ENCODE measurements around the gene HOXD1. TPM values are rescaled to one million over a fixed set of nuclear protein-coding genes. Genes with fewer than 3 reads are reported as not detected.
A peak's percentile ranks its signal among the peaks of the same experiment; 100 is the strongest.

HOXD1 gene
- total RNA-seq, 5 donors from 2014 or later (not counting 1 experiment from before 2014, with no cell fraction given) = not detected

GRCh38 chr2:176149481-176149938 is 39.0 kb upstream of the HOXD1 start:
- WGBS (ENCODE audit: insufficient coverage) = 19% methylated on average over 20 of the region's 22 CpGs
- Mint-ChIP-seq H3K27me3 (peaks cover 78 to 93% of the 10 kb centered on the region in 2 donors), H3K36me3 (no peaks in the 10 kb centered on the region), H3K4me1 (peaks cover 4 to 12% (median 7%) of the 10 kb centered on the region in 3 donors), H3K4me3 (no peak overlapping the region), H3K27ac (no peak overlapping the region), H3K9me3 (no peaks in the 10 kb centered on the region)
- no peaks in the 10 kb centered on the region for H3K9me3 ChIP-seq
- H3K4me1 ChIP-seq (ENCODE audit: control insufficient read depth in 1 of 2, extremely low read depth in 1 of 2, insufficient read depth in 2 of 2, low read length in 2 of 2) = peaks cover 0 to 7% of the 10 kb centered on the region in 2 experiments
- H3K27me3 ChIP-seq (replicated peaks in 1 of 2; ENCODE audit: control insufficient read depth in 2 of 2, extremely low read depth in 1 of 2, insufficient read depth in 2 of 2, low read length in 1 of 2) = peaks cover 16 to 76% of the 10 kb centered on the region in 2 experiments
- no peak for ATAC-seq (replicated peaks in 1 of 4)
- H3K36me3 ChIP-seq (ENCODE audit: control insufficient read depth in 2 of 2, extremely low read depth in 1 of 2, insufficient read depth in 1 of 2, low read length in 1 of 2) = no peaks in the 10 kb centered on the region
- H3K4me3 ChIP-seq (ENCODE audit: control insufficient read depth in 1 of 2, extremely low read depth in 1 of 2, low read length in 1 of 2) = no peak overlapping the region
- POLR2A ChIA-PET = no interaction called here
- no peak overlapping the region for H3K27ac ChIP-seq (ENCODE audit: low read length)
- CTCF ChIA-PET = no interaction called here
- no peak for DNase-seq

DNA sequence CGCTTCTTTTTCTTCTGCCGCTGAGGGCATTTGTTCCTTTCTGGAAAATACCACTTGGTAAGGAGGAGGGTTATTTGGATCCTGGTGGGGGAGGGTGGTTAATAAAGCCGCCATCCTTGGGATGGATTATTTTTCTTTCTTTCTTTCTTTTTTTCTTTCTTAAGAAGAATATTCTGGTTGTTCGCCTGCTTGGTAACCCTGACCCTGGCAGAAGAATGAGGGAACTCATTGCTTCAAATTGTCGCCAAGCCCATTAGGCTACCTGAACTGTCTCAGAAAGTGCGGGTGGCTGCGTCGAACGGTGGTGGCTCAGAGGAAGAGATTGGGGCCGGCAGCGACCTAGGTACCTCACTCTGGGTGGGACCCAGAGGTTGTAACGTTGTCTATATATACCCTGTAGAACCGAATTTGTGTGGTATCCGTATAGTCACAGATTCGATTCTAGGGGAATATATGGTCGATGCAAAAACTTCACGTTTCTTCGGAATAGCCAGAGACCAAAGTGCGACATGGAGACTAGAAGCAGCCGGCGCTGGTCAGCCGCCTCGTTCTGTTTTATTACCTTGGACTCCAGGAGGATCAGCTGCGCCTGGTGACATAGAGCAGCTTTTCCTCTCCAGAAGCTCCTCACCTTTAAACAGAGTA is 38.4 kb upstream of the HOXD1 start:
- no peak overlapping the region for H3K4me3 Mint-ChIP-seq
- peak overlapping the region in 1 of 2 donors; percentile 50 for H3K27ac Mint-ChIP-seq
- 26% methylated on average over 15 of the region's 24 CpGs for WGBS (ENCODE audit: insufficient coverage)
- H3K4me1 Mint-ChIP-seq = peaks cover 4 to 12% (median 7%) of the 10 kb centered on the region in 3 donors
- CTCF ChIA-PET = no interaction called here
- H3K36me3 Mint-ChIP-seq = no peaks in the 10 kb centered on the region
- no peaks in the 10 kb centered on the region for H3K9me3 Mint-ChIP-seq
- Histone ChIP-seq H3K4me1 (ENCODE audit: control insufficient read depth in 1 of 2, extremely low read depth in 1 of 2, insufficient read depth in 2 of 2, low read length in 2 of 2) (peaks cover 0 to 7% of the 10 kb centered on the region in 2 experiments), H3K36me3 (ENCODE audit: control insufficient read depth in 2 of 2, extremely low read depth in 1 of 2, insufficient read depth in 1 of 2, low read length in 1 of 2) (no peaks in the 10 kb centered on the region), H3K4me3 (ENCODE audit: control insufficient read depth in 1 of 2, extremely low read depth in 1 of 2, low read length in 1 of 2) (no peak overlapping the region), H3K9me3 (no peaks in the 10 kb centered on the region), H3K27me3 (replicated peaks in 1 of 2; ENCODE audit: control insufficient read depth in 2 of 2, extremely low read depth in 1 of 2, insufficient read depth in 2 of 2, low read length in 1 of 2) (peaks cover 16 to 75% of the 10 kb centered on the region in 2 experiments), H3K27ac (ENCODE audit: low read length) (no peak overlapping the region)
- H3K27me3 Mint-ChIP-seq = peaks cover 78 to 92% of the 10 kb centered on the region in 2 donors
- no peak for DNase-seq
- POLR2A ChIA-PET = interaction anchor here in 1 of 2 donors (0.6 kb wide), 1 partner anchor 11 kb away, joined by 3 read pairs; no protein-coding TSS in a partner anchor
- ATAC-seq (replicated peaks in 1 of 4) = no peak

- WGBS (ENCODE audit: insufficient coverage) = 36% methylated on average over 11 of the region's 14 CpGs
- Histone ChIP-seq H3K27me3 (replicated peaks in 1 of 2; ENCODE audit: control insufficient read depth in 2 of 2, extremely low read depth in 1 of 2, insufficient read depth in 2 of 2, low read length in 1 of 2) (peaks cover 10 to 74% of the 10 kb centered on the region in 2 experiments), H3K4me1 (ENCODE audit: control insufficient read depth in 1 of 2, extremely low read depth in 1 of 2, insufficient read depth in 2 of 2, low read length in 2 of 2) (peaks cover 0 to 7% of the 10 kb centered on the region in 2 experiments), H3K27ac (ENCODE audit: low read length) (no peak overlapping the region), H3K36me3 (ENCODE audit: control insufficient read depth in 2 of 2, extremely low read depth in 1 of 2, insufficient read depth in 1 of 2, low read length in 1 of 2) (no peaks in the 10 kb centered on the region), H3K9me3 (no peaks in the 10 kb centered on the region), H3K4me3 (ENCODE audit: control insufficient read depth in 1 of 2, extremely low read depth in 1 of 2, low read length in 1 of 2) (no peak overlapping the region)
- peak overlapping the region in 1 of 2 donors; percentile 50 for H3K27ac Mint-ChIP-seq
- peaks cover 4 to 12% (median 7%) of the 10 kb centered on the region in 3 donors for H3K4me1 Mint-ChIP-seq
- ATAC-seq (replicated peaks in 1 of 4) = no peak
- no peak for DNase-seq
- H3K9me3 Mint-ChIP-seq = no peaks in the 10 kb centered on the region
- no peak overlapping the region for H3K4me3 Mint-ChIP-seq
- ChIA-PET POLR2A (interaction anchor here in 1 of 2 donors (0.6 kb wide), 2 partner anchors 10 kb away, joined by 3 to 7 read pairs; no protein-coding TSS in a partner anchor), CTCF (interaction anchor here in 1 of 2 donors (0.6 to 0.7 kb wide), 2 partner anchors 24 to 987 kb away, joined by 3 read pairs; no protein-coding TSS in a partner anchor)
- H3K27me3 Mint-ChIP-seq = peaks cover 78 to 92% of the 10 kb centered on the region in 2 donors
- no peaks in the 10 kb centered on the region for H3K36me3 Mint-ChIP-seq
Observed at GRCh38 chr2:176150584-176151441, 37.7 kb upstream of the HOXD1 start.

GRCh38 chr2:176151442-176152287 is 36.8 kb upstream of the HOXD1 start, which contains the start of gene HOXD4:
TSS of gene HOXD4 (plus strand) at chr2:176151550. CDS start at chr2:176151634, 84 bp downstream.
- Histone ChIP-seq H3K4me3 (ENCODE audit: control insufficient read depth in 1 of 2, extremely low read depth in 1 of 2, low read length in 1 of 2) (peak within 1 kb of the TSS in 1 of 2 donors; percentile 2), H3K27me3 (replicated peaks in 1 of 2; ENCODE audit: control insufficient read depth in 2 of 2, extremely low read depth in 1 of 2, insufficient read depth in 2 of 2, low read length in 1 of 2) (peaks cover 7 to 76% of the 10 kb centered on the region in 2 experiments), H3K4me1 (ENCODE audit: control insufficient read depth in 1 of 2, extremely low read depth in 1 of 2, insufficient read depth in 2 of 2, low read length in 2 of 2) (peaks cover 0 to 7% of the 10 kb centered on the region in 2 experiments), H3K9me3 (no peaks in the 10 kb centered on the region), H3K36me3 (ENCODE audit: control insufficient read depth in 2 of 2, extremely low read depth in 1 of 2, insufficient read depth in 1 of 2, low read length in 1 of 2) (no peaks in the 10 kb centered on the region), H3K27ac (ENCODE audit: low read length) (no peak within 1 kb of the TSS)
- WGBS (ENCODE audit: insufficient coverage) = 8% methylated on average over 42 of the region's 55 CpGs
- CTCF ChIA-PET = interaction anchor here (0.6 to 1.2 kb wide), 3 partner anchors 18 to 986 kb away, joined by 3 read pairs; no protein-coding TSS in a partner anchor
- DNase-seq = no peak
- H3K36me3 Mint-ChIP-seq = no peaks in the 10 kb centered on the region
- peaks cover 6 to 12% (median 7%) of the 10 kb centered on the region in 3 donors for H3K4me1 Mint-ChIP-seq
- H3K4me3 Mint-ChIP-seq = peak within 1 kb of the TSS in 1 of 3 donors; percentile 16
- POLR2A ChIA-PET = interaction anchor here in 1 of 2 donors (0.6 kb wide), 1 partner anchor 9 kb away, joined by 7 read pairs; no protein-coding TSS in a partner anchor
- peak within 1 kb of the TSS in 1 of 2 donors; percentile 50 for H3K27ac Mint-ChIP-seq
- H3K27me3 Mint-ChIP-seq = peaks cover 77 to 91% of the 10 kb centered on the region in 2 donors
- no peak for ATAC-seq (replicated peaks in 1 of 4)
- H3K9me3 Mint-ChIP-seq = no peaks in the 10 kb centered on the region

DNA sequence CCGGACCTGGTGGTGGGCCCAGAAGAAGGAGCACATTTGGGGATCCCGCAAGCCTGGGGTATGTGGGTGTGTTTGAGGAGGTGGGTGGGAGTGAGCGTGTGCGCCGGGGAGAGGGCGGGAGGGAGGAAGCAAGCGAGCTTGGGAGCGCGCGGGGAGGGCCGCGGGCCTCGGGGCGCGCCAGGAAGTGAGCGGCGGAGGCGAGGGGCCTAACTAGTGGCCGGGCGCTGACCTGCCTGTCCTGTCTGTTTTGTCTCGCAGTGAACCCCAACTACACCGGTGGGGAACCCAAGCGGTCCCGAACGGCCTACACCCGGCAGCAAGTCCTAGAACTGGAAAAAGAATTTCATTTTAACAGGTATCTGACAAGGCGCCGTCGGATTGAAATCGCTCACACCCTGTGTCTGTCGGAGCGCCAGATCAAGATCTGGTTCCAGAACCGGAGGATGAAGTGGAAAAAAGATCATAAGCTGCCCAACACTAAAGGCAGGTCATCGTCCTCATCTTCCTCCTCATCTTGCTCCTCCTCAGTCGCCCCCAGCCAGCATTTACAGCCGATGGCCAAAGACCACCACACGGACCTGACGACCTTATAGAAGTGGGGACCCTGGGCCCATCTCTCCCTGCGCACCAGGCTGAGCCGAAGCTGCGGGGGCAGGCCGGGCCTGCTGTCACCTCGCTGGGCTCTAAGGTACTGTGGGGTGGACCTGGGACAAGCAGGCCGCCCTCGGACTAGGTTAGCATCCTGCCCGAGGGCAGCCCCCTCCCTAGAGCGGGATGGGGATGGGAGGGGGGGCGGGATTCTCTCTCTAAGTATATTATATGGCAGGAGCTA is 35.9 kb upstream of the HOXD1 start:
- CTCF ChIA-PET = interaction anchor here in 1 of 2 donors (0.6 to 1.2 kb wide), 2 partner anchors 17 to 54 kb away, joined by 3 read pairs; no protein-coding TSS in a partner anchor
- H3K4me3 Mint-ChIP-seq = peak overlapping the region in 1 of 3 donors; percentile 16
- Histone ChIP-seq H3K4me3 (ENCODE audit: control insufficient read depth in 1 of 2, extremely low read depth in 1 of 2, low read length in 1 of 2) (no peak overlapping the region), H3K36me3 (ENCODE audit: control insufficient read depth in 2 of 2, extremely low read depth in 1 of 2, insufficient read depth in 1 of 2, low read length in 1 of 2) (no peaks in the 10 kb centered on the region), H3K9me3 (no peaks in the 10 kb centered on the region), H3K27me3 (replicated peaks in 1 of 2; ENCODE audit: control insufficient read depth in 2 of 2, extremely low read depth in 1 of 2, insufficient read depth in 2 of 2, low read length in 1 of 2) (peaks cover 7 to 77% of the 10 kb centered on the region in 2 experiments), H3K4me1 (ENCODE audit: control insufficient read depth in 1 of 2, extremely low read depth in 1 of 2, insufficient read depth in 2 of 2, low read length in 2 of 2) (peaks cover 2 to 10% of the 10 kb centered on the region in 2 experiments), H3K27ac (ENCODE audit: low read length) (no peak overlapping the region)
- DNase-seq (no peak), ATAC-seq (replicated peaks in 1 of 4) (no peak)
- no peaks in the 10 kb centered on the region for H3K36me3 Mint-ChIP-seq
- WGBS (ENCODE audit: insufficient coverage) = 8% methylated on average over 27 of the region's 48 CpGs
- no peaks in the 10 kb centered on the region for H3K9me3 Mint-ChIP-seq
- H3K4me1 Mint-ChIP-seq = peaks cover 8 to 15% (median 11%) of the 10 kb centered on the region in 3 donors
- POLR2A ChIA-PET = no interaction called here
- H3K27ac Mint-ChIP-seq = no peak overlapping the region
- peaks cover 73 to 87% of the 10 kb centered on the region in 2 donors for H3K27me3 Mint-ChIP-seq
